NCI-H446 (cell line): ENCODE results near the gene NFIA.

Source experiments
- DNase-seq, 2 experiments: peaks; one replicate each; lab custom pipeline; 2025; lab: John Stamatoyannopoulos, UW

The NFIA gene

DNA sequence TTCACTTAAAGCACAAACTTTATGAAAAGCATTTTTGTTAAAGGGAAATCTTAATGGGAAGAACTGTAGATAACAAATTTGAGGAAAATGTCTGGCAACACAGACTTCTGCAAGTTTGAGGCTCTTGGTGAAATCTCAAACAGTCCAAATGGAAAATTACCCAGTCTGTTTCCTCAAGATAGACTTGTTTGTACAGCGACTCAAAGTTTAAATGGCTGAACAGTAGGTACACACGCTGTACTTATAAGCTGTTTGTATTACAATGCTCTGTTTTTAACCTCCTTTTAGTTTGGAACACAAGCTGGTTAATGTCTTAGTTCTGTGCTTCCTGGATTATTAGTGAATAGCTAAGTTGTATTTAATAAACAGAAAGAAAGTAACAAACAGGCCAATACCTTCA lies 217.1 kb downstream of the NFIA start:
- no peak for DNase-seq

DNA sequence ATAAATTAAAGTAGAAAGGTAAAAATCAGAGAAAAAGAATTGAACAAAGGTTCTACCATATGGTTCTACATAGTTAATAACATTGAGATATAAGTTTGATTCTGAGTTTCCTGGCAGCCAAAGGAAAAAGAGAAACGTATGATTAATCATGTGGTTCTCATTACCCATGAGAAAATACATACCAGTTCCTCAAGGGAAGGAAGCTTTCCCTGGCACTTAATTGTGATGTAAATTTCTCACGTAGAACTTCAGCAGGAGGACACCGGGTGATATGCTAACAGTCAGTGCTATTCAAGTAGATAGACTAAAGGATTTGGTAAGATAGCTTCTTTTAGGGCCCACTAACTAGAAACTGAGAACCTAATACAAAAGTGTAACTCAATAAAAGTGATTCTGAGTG lies 218.5 kb downstream of the NFIA start:
- DNase-seq = no peak

DNA sequence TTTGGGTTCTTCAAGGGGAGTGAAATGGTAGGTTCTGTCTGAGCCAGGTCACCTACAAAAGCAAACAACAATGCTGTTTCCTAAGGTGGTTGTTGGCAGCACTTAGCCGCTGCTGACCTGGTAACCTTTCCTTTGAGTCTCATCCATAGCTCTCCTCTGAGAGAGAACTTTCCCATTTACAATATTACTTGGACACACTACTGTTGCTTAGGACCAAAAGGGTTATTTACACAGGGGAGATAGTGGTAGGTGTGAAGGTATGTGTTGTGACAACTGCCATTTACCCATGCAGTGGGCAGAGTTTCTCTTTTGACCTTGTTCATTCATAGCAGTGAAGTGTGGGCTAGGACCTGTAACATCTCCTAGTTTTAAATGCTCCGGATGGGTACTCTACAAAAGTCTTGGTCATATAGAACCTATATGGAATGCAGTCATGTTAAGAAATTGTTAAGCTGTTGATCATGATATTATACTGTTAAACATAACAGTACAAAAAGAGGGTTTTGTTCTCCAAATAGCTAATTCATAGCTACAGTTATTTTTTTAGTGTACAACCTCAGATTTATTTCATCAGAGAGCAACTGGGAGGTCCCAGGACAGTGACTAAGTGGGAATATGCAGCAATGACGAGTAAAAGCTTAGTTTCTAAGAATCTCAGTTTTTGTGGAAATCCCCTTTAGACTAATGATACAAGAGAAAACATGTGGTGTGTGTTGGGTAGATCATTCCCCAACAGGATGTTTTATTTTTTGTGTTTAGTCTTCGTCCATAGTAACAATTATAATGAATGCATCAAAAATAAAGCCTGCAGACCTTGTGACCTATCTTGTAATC lies 219.7 kb downstream of the NFIA start:
- DNase-seq = no peak

DNA sequence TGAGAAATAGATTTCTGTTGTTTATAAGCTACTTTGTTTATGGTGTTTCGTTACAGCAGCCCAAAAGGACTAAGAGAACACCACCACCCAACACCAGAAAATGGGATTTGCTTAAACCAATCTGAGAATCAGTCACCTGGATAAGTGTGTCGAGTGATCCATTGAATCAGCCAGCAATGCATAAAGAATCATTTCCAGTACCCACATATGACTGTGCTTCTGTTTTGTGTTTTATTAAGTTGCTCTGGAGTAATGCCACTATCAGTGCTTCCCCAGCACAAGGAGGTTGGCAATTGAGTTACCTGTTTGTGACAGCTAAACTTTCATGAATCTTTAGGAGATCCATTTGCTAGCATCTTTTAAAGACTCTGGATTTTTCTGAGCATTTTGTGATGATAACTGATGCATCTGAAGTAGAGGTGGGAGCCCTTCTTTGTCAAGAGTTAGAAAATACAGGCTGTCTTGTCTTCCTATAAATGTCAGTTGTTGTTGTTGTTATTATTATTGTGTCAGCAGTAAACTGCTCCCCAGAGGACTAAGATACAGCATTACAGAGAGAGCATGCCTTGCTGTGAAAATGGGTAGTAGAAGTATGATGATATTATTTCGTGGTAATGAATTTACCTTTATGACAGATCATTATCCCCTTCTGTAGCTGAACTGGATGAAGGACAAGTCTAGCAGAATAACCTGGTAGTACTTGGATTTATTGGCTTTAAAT lies 225.2 kb downstream of the NFIA start:
- no peak for DNase-seq

DNA sequence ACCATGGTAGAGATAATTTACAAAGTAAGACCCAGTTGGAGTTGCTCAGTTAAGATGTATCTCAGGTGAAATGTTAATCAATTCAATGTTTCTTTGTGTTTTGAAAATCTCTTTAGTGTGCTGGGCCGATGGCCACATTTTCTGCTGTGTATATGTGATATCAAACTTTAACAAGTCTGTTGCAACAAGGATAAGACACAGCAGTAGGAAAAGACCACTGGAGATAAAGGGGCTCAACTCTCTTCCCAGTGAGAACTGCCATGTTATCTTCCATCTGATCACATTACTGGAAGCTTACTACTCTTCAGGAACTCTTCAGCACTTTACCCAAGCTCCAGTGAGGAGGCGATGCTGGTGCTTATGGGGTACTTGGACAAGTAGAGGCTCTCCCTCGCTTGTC lies 227.7 kb downstream of the NFIA start:
- no peak for DNase-seq

DNA sequence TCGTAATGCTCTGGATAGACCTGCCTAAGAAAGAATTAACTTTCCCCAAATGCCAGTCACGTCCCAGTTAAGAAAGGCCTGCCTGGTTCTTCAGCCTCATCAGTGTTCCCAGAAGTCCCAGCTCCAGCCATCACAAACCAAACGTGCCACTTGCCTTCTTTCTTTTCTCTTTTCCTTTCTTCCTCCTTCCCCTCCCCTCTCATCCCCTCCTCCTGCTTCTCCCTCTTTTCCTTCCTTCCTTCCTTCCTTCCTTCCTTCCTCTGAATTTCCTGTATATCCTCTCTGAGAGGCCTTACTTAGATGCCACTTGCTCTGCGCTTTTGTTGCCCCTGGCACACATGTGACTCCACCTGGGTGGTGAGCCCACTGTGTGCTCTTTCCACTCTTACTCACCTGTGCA lies 228.2 kb downstream of the NFIA start:
- no peak for DNase-seq

DNA sequence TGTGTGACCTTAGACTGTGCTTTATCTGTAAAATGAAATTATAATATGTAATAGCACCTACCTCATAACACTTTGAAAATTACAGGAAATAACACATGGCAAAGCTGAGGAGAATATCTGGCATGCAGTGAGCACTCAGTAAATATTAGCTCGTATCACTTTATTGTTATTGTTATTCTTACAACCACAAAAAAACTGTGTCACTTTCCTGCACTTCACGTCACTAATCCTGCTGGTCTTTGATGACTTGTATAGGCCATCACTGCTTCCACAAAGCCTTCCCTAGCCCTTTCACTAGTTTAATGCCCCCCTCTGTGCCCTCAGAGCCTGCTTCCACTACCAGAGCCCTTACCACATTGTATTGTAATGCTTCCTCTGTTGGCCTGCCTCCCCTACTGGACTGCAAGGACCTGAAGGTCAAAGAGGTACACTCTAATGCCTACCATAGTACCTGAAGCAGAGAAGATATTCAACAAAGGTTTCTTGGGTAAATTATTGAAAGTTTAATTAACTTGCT lies 231.6 kb downstream of the NFIA start:
- no peak for DNase-seq

DNA sequence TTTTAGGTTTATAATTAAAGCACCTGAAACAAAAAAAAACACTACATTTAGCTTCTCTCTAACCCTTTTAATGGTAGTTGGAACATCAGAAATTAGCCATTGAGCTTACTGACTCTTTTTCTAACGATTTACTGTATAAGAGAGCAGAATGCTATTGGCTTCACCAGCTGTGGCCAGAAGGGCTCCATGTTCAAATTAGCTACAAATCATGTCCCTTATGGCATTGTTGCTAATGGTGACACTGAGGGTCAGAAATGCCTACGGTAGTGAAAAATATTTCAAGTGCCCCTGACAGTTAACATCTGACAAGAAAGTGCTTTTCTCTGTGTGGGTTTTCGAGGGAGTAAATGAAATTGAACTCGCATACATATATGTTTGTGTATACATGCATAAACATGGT lies 232.7 kb downstream of the NFIA start:
- no peak for DNase-seq

DNA sequence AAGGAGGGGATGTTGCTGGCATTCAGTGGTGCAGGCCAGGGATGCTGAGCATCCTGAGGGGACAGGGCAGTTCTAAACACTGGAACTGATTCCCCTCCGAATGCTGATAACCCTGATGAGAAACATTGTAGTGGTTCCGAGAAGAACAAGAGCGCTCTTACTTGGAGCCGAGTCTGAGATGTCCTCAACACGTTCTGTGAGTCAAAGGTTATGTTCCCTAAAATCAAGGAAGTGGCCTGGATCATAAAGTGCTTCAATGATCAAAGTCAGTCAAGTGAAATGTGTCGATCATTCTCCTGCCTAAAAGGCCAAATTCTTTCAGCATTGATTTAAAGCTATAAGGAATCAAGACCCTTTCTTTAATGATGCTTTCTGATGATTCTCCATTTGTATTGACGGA lies 234.1 kb downstream of the NFIA start:
- no peak for DNase-seq

DNA sequence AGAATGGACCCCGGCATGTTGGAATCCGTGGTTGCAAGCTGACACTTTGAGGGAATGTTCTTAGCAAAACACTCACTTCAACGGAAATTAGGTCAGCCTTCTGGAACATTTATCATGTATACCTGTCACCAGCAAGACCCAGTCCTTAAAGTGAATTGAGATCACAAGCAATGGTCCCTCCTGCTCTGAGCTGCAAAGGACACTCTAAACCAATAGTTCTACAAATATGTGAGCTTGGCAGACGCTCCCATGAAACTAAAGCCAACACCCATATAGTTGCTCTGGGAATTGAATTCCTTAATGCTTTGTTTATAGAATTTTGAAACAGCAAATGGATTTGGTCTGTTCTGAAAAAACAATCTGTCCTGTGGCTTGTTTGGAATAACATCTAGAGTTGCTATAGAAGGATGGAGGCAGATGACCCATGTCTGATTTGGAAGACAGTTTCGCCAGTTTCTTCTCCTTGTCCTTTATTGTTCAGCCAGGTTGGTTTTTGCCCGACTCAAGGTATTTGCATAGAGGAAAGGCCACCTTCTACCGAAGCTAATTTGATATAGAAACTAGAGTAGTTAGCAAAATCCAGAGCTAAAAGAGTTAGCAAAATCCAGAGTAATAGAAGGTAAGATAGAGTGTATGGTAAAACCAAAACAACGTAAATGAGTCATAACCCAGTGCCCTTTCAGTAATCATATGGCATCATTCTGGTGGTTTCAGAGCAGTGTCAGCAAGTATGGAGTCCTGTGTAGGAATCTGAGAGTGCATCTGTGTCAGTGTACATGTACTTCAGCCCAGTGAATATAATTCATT lies 236.2 kb downstream of the NFIA start:
- DNase-seq = no peak

DNA sequence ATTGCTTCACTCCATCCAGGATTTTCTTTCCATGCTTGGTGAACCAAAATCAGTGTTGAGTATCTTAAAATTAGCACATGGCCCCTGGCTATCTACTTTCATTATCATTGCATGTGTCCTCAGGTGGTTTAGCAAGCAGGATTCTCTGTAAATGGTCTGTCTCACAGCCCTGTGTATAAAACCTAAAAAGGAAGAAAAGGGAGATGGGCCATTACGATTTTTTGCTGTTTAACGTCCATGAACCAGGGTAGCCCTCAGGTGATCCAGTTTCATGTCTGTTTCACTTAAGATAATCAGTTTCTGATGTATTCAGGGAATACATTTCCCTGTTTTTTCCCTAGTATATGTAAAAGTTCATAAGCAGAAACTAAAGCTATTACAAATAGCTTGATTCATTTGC lies 238.2 kb downstream of the NFIA start:
- no peak for DNase-seq

DNA sequence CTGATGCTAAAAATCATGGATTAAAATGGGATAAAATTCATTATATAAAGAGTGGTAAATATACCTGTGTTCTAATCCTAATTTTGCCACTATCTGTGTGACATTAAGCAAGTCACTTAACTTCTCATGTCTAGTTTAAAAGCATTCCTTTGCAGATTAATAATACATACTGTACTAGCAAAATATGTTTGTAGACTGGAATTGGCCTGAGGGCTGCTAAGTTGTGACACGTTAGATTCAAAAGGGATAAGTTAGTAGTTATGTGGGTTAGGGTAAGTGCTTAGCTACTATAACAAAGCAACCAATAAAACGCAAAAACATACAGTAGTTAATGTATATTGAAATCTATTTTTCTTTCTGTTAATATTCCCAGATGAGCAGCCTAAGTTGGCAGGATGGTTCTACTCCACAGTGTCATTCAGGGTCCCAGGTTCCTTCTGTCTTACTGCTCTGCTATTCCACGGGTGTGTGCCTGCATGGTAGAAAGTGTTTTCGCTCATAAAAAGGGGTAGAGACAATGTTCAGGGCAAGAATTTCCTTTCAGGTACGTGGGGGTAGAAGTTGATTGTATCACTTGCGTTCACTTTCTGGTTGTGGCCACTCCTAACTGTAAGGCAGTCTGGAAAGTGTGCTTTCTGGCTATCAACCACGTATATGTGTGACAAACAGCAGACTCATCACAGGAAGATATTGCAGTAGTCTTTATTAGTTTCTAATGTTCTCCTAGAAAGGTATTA lies 239.8 kb downstream of the NFIA start:
- no peak for DNase-seq

DNA sequence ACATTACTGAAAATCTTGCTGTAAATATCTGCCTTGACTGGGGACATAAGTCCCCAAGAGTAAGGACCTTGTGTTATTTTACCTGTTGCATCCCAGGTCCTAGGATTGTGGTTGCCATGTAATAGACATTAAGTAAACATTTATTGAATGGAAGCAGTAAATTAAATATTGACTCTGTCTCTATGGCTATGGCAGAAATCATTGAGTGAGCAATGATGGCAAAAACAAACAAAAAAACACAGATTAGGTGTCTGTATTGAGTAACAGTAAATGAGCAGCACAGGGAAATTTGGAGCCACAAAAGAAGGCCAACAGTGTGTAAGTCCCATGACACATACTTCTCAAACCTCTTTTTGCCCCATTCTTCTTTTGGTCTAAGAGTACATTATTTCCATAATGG lies 240.4 kb downstream of the NFIA start:
- DNase-seq = no peak

DNA sequence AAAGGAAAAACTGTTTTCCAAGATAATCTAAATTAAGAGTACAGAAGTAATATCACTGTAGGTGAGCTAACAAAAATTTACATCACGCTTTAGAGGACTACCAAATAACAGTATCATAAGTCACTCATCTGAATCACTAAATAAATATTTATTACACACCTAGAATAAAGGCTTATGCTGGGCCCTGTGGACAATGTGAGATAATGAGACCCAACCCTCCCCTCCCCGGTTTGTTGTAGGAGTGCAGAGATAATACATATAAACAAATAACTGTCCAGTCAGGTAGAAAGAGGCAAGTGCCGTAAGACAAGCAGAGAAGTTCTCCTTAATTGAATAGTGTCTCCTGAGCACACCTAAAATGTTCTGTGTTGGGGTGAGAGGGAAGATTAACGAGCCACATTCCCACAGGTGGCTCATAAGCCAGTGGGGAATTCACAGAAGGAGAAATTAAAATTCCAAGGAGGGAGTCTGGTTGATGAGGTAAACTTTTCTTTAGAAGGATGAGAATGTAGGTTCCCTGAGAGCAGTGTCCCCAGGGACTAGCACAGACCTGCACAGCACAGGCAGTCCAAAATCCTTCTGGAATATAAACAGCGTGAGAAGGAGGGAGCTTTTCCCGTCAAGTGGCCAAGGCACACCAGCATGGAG lies 241.4 kb downstream of the NFIA start:
- no peak for DNase-seq

DNA sequence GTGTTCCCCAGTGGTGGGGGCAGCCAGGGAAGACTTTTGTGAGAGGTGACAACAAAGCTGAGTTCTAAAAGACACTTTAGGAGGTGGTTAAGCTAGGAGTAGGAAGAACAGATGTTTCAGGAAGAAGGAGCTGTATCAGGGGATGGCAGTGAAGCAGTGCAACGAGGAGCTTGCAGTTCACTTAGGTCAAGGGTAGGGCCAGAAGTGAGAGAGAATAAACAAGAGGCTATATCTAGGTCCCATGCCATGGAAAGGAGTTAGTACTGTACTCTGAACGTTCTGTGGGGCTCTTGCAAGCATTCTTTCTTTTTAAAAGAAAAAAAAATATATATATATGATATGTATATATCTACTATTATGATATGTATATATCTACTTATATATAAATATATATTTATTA lies 244.4 kb downstream of the NFIA start:
- no peak for DNase-seq

DNA sequence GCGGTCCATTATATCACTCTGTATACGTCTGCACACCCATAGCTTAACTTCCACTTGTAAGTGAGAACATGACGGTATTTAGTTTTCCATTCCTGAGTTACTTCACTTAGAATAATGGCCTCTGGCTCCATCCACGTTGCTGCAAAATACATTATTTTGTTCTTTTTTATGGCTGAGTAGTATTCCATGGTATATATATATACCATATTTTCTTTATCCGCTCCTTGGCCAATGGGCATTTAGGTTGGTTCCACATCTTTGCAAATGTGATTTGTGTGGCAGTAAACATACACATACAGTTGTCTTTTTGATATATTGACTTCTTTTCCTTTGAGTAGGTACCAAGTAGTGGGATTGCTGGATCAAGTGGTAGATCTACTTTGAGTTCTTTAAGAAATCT lies 245.1 kb downstream of the NFIA start:
- DNase-seq = no peak

DNA sequence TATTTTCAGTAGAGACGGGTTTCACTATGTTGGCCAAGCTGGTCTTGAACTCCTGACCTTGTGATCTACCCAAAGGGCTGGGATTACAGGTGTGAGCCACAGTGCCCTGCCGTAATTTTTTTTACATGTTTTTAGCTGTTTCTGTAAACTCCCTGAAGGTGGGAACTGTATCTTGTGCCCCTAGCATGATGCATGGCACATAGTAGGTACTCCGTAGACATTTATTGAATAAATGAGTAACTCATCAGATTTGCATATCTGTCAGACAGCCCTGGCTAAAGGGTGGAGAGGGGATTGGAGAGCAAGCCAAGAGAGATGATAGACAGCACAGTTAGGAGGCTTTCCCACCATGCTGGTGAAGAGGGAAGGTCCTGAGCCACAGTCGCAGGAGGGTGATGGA lies 247.2 kb downstream of the NFIA start:
- DNase-seq = no peak

DNA sequence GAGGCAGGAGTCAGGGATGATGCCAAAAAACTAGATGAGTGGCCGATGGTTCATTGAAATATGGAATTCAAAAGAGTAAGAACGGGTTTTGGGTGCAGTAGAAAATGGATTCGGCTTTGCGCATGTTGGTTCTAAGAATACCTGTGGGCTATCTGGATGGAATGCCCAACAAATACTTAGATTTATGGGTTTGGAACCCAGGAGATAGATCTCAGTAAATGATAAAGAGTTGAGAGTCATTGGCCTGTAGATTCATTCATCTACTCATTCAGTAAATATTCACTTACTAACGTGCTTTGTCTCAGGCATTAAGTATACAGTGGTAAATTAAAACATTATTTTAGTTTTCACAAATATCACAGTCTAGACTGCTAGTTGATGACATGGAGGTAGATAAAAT lies 247.7 kb downstream of the NFIA start:
- no peak for DNase-seq

DNA sequence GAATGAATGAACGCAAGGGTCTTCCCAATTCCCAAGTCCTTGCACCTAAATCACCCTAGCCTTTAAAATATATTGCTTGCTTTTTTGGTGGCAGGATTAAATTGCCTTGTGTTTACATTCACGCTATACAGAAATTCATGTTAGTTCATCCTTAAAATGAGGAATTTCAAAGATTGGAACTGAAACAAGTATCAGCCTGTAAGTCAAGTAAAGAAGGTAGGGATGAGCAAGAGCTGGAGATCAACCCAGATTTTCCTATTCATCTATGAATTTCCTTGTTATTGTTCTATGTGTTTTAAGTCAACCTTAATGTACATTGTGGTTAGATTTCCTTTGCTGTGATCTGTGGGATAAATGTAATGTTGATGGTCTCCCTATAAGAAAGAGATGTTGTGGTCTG lies 248.2 kb downstream of the NFIA start:
- no peak for DNase-seq

DNA sequence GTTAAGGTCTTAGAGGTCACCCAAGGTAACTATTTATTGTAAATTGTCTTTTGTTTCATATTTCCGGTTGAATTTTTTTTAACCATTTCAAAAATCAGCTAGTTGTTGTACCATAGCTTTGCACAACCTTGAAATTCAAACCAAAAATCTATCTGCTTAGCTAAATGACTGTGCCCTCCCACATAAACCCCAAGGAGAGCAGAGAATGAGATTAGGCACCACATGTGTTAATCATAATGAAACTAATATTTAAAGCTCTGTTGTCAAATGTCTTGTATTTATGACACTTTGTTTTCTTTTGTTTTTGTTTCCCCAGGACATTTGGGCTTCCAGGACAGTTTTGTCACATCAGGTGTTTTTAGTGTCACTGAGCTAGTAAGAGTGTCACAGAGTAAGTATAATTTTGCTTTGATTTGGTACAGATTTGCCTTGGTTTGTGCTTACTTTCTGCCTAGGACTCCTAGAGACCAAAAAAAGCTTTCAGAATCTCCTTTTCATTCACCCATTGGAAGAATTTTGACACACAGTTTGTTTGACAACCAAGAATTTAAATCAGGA lies 249.9 kb downstream of the NFIA start:
- no peak for DNase-seq

DNA sequence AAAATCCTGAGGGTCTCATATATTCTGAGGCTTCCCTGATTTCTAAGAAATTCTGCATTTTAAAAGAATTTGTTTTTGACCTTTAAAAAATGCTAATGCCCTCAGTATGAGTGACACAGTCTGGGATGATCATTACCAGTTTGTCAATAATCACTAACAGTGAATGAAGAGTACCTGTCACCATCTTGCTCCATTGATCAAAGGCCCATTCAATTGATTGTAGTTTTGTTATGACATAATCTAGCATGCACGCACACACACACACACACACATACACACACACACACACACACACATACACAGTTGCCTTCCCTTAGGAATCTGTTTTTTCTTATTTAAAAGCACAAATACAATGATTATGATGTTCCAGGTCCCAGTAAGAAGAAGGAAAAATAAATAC lies 250.4 kb downstream of the NFIA start:
- DNase-seq = no peak
